Spleen (tissue), 7 donors: ENCODE results near the gene VDAC1.

ENCODE experiments used
- CTCF ChIP-seq, 11 experiments: fragments of 200-600 bp in 7 of 11; fragments of 450-650 bp in 4 of 11; sonication (generic) in 4 of 11; IDR thresholded peaks in 8 of 11; conservative IDR thresholded peaks in 3 of 11; 1 replicate in 7 of 11; 2 replicates in 4 of 11; pipeline versions ENCODE4 v1.4.0 to v1.8.0; 2016 to 2021; ENCODE audit warnings: antibody characterized with exemption in 11 of 11, inconsistent platforms in 4 of 11, mild to moderate bottlenecking in 1 of 11
- POLR2A ChIP-seq, 3 donors: fragments of 450-650 bp; IDR thresholded peaks; one replicate each; pipeline ENCODE4 v1.5.1; 2017; ENCODE audit warnings: antibody characterized with exemption in 3 of 3, mild to moderate bottlenecking in 1 of 3
- POLR2AphosphoS5 ChIP-seq, 3 donors: sonication (generic); formaldehyde crosslinking; IDR thresholded peaks; one replicate each; pipeline ENCODE4 v1.5.1; 2017; ENCODE audit warnings: antibody characterized with exemption in 3 of 3
- donor health status: DM: no; HTN: no; CAD: no; lungs with moderate emphysema.
- donor health status: DM: no; HTN: no; CAD: no.
- donor health status: DM: no; HTN: no; CAD: no.

DNA sequence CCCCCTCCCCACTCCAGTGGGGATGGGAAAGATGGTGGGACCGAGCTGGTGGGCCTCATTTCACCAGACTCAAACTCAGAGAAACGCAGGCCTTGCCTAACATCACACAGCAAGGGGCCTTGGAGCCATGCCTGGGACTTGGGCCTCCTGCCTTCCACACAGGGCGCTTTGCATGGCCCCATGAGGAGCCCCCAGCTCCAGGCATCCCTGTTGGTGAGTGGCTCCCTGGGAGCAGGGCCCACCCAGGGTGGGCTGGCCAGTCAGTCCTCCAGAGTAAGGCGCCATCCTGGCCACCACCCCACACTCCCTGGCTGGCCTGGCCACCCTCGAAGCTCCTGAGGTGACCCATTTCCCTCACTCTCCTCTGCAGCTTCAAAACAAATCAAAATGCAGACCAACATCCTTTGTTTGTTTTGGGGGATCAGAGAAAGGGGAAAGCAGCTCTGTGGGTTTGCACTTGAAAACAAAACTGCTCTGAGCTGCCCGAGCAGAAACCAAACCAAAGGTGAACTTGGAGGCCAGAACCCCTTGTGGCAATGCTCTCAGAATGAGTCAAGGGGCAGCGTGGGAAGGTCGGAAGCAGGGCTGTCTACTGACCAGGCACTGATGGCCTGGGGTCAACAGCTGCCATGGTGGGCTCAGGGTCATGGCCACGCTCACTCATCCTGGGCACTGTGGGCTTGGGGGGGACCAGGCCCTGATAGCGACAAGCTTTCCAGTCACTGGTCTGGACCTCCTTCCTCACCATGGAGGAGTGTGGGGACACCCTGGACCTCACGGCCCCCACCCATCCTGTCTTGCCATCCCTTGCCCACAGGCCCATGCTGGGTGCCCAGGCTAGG is 37.0 kb upstream of the VDAC1 start:
- TF ChIP-seq POLR2AphosphoS5 (IDR thresholded peaks at IDR 0.05) (no peak), CTCF (IDR thresholded peaks at IDR 0.05 in 8 of 11, conservative IDR thresholded peaks at IDR 0.05 in 3 of 11) (no peak), POLR2A (IDR thresholded peaks at IDR 0.05) (no peak)
